ENCODE measurements around the gene PRDM16. TPM values are rescaled to one million over a fixed set of nuclear protein-coding genes. Genes with fewer than 3 reads are reported as not detected.
"Not testable (repeated sequence)": the region's sequence is repeated elsewhere in the genome, so short reads cannot be mapped to it uniquely, and the experiment has no call there.

Gene PRDM16
- total RNA-seq, 1 donor from 2014 or later = 6.7 TPM

GRCh38 chr1:3164671-3165070 is 95.7 kb downstream of the PRDM16 start:
- no peak for DNase-seq

- DNase-seq = not testable (repeated sequence)
These were observed 96.2 kb downstream of the PRDM16 start for GRCh38 chr1:3165189-3165588.

- DNase-seq = no peak
These were observed 97.4 kb downstream of the PRDM16 start for GRCh38 chr1:3166206-3166918.

GRCh38 chr1:3167255-3167654 is 98.3 kb downstream of the PRDM16 start:
- DNase-seq = no peak

GRCh38 chr1:3168678-3169077 is 99.7 kb downstream of the PRDM16 start:
- DNase-seq = no peak

GRCh38 chr1:3169665-3170356 is 100.8 kb downstream of the PRDM16 start:
- DNase-seq = no peak

- peak; percentile 53 for DNase-seq
These were observed 101.8 kb downstream of the PRDM16 start for GRCh38 chr1:3170561-3171453.

GRCh38 chr1:3171761-3172160 is 102.8 kb downstream of the PRDM16 start:
- DNase-seq = no peak

GRCh38 chr1:3172431-3173380 is 103.7 kb downstream of the PRDM16 start:
- DNase-seq = no peak

GRCh38 chr1:3173381-3173980 is 104.5 kb downstream of the PRDM16 start:
- DNase-seq = no peak

- DNase-seq = no peak
These were observed 105.7 kb downstream of the PRDM16 start for GRCh38 chr1:3174487-3175247.

GRCh38 chr1:3175486-3175885 is 106.5 kb downstream of the PRDM16 start:
- no peak for DNase-seq

- no peak for DNase-seq
These were observed 107.0 kb downstream of the PRDM16 start for GRCh38 chr1:3176028-3176427.

- no peak for DNase-seq
These were observed 107.8 kb downstream of the PRDM16 start for GRCh38 chr1:3176820-3177219.

GRCh38 chr1:3178279-3178678 is 109.3 kb downstream of the PRDM16 start:
- DNase-seq = no peak

- DNase-seq = no peak
These were observed 110.5 kb downstream of the PRDM16 start for GRCh38 chr1:3179471-3179870.

- DNase-seq = no peak
These were observed 111.9 kb downstream of the PRDM16 start for GRCh38 chr1:3180915-3181314.

GRCh38 chr1:3181956-3182355 is 113.0 kb downstream of the PRDM16 start:
- DNase-seq = no peak

- DNase-seq = no peak
These were observed 114.4 kb downstream of the PRDM16 start for GRCh38 chr1:3183411-3183810.

GRCh38 chr1:3183813-3184212 is 114.8 kb downstream of the PRDM16 start:
- DNase-seq = no peak

GRCh38 chr1:3184666-3185065 is 115.7 kb downstream of the PRDM16 start:
- DNase-seq = no peak

Data from occipital lobe (tissue), 2 donors.